Upper lobe of left lung (tissue), 4 donors: ENCODE data around the gene KIR3DL3.
"Not testable (repeated sequence)": the region's sequence is repeated elsewhere in the genome, so short reads cannot be mapped to it uniquely, and the experiment has no call there.

Source experiments
- POLR2A ChIP-seq, 4 donors: fragments of 450-650 bp; IDR thresholded peaks; one replicate each; pipeline ENCODE4 v1.5.1; 2016 to 2017; ENCODE audit warnings: antibody characterized with exemption in 4 of 4, mild to moderate bottlenecking in 2 of 4
- POLR2AphosphoS5 ChIP-seq, 2 donors: sonication (generic); formaldehyde crosslinking; IDR thresholded peaks; one replicate each; pipeline ENCODE4 v1.5.1; 2017; ENCODE audit warnings: antibody characterized with exemption in 2 of 2

- not testable (repeated sequence) for TF ChIP-seq POLR2AphosphoS5, POLR2A (IDR thresholded peaks at IDR 0.05)
Measured at GRCh38 chr19:54758577-54758976, 34.3 kb downstream of the KIR3DL3 start.
